ENCODE results near the gene TNNI3K. TPM values are rescaled to one million over a fixed set of nuclear protein-coding genes. Genes with fewer than 3 reads are reported as not detected.
A peak's percentile ranks its signal among the peaks of the same experiment; 100 is the strongest.

Gene TNNI3K
- total and polyA plus RNA-seq, 8 donors, result 0.34 to 2.2 (median 0.39) TPM; not detected in 2

DNA sequence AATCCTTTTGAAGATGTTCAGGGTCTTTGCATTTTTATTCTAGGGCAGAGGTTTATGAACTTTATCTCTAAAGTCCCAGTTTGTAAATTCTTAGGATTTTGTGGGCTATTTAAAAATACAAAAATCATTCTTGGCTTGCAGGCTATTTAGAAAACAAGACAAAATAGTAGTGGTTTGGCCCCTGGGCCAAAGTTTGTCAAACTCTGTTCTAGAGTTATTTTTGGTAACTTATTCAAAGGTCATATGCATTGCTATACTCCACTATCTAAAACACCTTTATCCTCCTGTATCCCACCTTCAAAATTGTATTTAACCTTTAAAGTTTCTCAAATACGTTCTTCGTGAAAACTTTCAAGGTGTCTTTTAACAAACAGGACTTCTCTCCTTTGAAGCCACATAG is 352.7 kb downstream of the TNNI3K start:
- 75 to 83% methylated on average over 2 of the region's 2 CpGs for WGBS, 2 donors
- ATAC-seq, result no peak
- intact Hi-C loops (cut with DNase I), result no loop called here

GRCh38 chr1:74590288-74590687 is 355.1 kb downstream of the TNNI3K start:
- 61 to 67% methylated on average over 5 of the region's 5 CpGs for WGBS, 2 donors
- H3K4me3 ChIP-seq, result no peak overlapping the region
- H3K9me3 ChIP-seq, result no peaks in the 10 kb centered on the region
- TF ChIP-seq CTCF (IDR thresholded peaks at IDR 0.05), result no peak
- DNase-seq (no peak), FAIRE-seq (no peak), ATAC-seq (no peak)
- H3K36me3 ChIP-seq, result no peaks in the 10 kb centered on the region
- no peaks in the 10 kb centered on the region for H3K27me3 ChIP-seq
- H3K27ac ChIP-seq, result no peak overlapping the region
- peaks cover 0 to 8% (median 0%) of the 10 kb centered on the region in 3 donors for H3K4me1 ChIP-seq
- intact Hi-C loops (cut with DNase I), result no loop called here

More for the DNA sequence above, 352.7 kb downstream of the TNNI3K start:
- Histone ChIP-seq H3K36me3 (no peaks in the 10 kb centered on the region), H3K27ac (no peak overlapping the region), H3K9me3 (no peaks in the 10 kb centered on the region), H3K4me1 (no peaks in the 10 kb centered on the region), H3K4me3 (no peak overlapping the region), H3K27me3 (no peaks in the 10 kb centered on the region)
- DNase-seq (no peak), FAIRE-seq (no peak)
- TF ChIP-seq CTCF (IDR thresholded peaks at IDR 0.05), result no peak

GRCh38 chr1:74591949-74592348 is 356.8 kb downstream of the TNNI3K start:
- no peak for FAIRE-seq
- Histone ChIP-seq H3K9me3 (no peaks in the 10 kb centered on the region), H3K27me3 (no peaks in the 10 kb centered on the region), H3K4me3 (no peak overlapping the region), H3K4me1 (peaks cover 0 to 9% (median 0%) of the 10 kb centered on the region in 3 donors), H3K27ac (no peak overlapping the region), H3K36me3 (no peaks in the 10 kb centered on the region)
- no peak for TF ChIP-seq CTCF (IDR thresholded peaks at IDR 0.05)
- intact Hi-C loops (cut with DNase I), result no loop called here
- WGBS, 2 donors, result 76 to 77% methylated on average over 2 of the region's 2 CpGs
- no peak for DNase-seq
- ATAC-seq, result no peak

GRCh38 chr1:74592580-74593355 is 357.6 kb downstream of the TNNI3K start:
- WGBS, 2 donors, result 51 to 61% methylated on average over 5 of the region's 5 CpGs
- ATAC-seq, result peak in 2 of 4 donors; percentile 44 to 47

More at GRCh38 chr1:74592580-74593355, 357.6 kb downstream of the TNNI3K start:
- DNase-seq (no peak), FAIRE-seq (no peak)
- no peak overlapping the region for H3K27ac ChIP-seq
- no peak overlapping the region for H3K4me3 ChIP-seq
- no peaks in the 10 kb centered on the region for H3K9me3 ChIP-seq
- H3K4me1 ChIP-seq, result peaks cover 0 to 9% (median 0%) of the 10 kb centered on the region in 3 donors
- no peak for TF ChIP-seq CTCF (IDR thresholded peaks at IDR 0.05)
- no peaks in the 10 kb centered on the region for H3K27me3 ChIP-seq
- no peaks in the 10 kb centered on the region for H3K36me3 ChIP-seq
- intact Hi-C loops (cut with DNase I), result no loop called here

Other genes starting within 250 kb of the TNNI3K start
- gene LRRIQ3, start 37.2 kb upstream of the TNNI3K start, total RNA-seq, result 1 to 10 TPM in 1 of 6 donors, under 1 TPM in 5; 0.35 to 1.1 (median 0.54) TPM
- under 1 TPM; 0.15 to 0.77 TPM for gene LRRIQ3, start 37.2 kb upstream of the TNNI3K start, polyA plus RNA-seq
- 10 to 100 TPM in 3 of 6 donors, 1 to 10 TPM in 3; 5.6 to 14.3 (median 9.7) TPM for gene FPGT, start 37.1 kb upstream of the TNNI3K start, total RNA-seq
- 1 to 10 TPM; 2.9 to 5.6 TPM for gene FPGT, start 37.1 kb upstream of the TNNI3K start, polyA plus RNA-seq